GM18873 (cell line): ENCODE measurements around the gene SCFD1.
"Not testable (repeated sequence)": the region's sequence is repeated elsewhere in the genome, so short reads cannot be mapped to it uniquely, and the experiment has no call there.

Source experiments
- ATAC-seq: cut with Tn5 transposase; IDR thresholded peaks from one replicate; pipeline ENCODE4 v1.9.1; 2021; ENCODE audit warnings: mild to moderate bottlenecking, moderate library complexity, moderate number of reproducible peaks; ENCODE audit not compliant: unreplicated experiment, low FRiP score

The SCFD1 gene

GRCh38 chr14:30621940-30622830, at the start of gene SCFD1:
Gene SCFD1 (plus strand): TSS chr14:30622319. CDS start chr14:30622339, 20 bp downstream.
- peak; percentile 82 for ATAC-seq

GRCh38 chr14:30572771-30573170, 49.3 kb upstream of the SCFD1 start:
- no peak for ATAC-seq

GRCh38 chr14:30573226-30573814, 48.8 kb upstream of the SCFD1 start:
- ATAC-seq, result no peak

- ATAC-seq, result no peak
Measured at GRCh38 chr14:30573966-30574365, 48.2 kb upstream of the SCFD1 start.

- ATAC-seq, result not testable (repeated sequence)
Measured at GRCh38 chr14:30574777-30575176, 47.3 kb upstream of the SCFD1 start.

- not testable (repeated sequence) for ATAC-seq
Measured at GRCh38 chr14:30576333-30576732, 45.8 kb upstream of the SCFD1 start.

- no peak for ATAC-seq
Measured at GRCh38 chr14:30580616-30581282, 41.4 kb upstream of the SCFD1 start.

GRCh38 chr14:30581283-30581625, 40.9 kb upstream of the SCFD1 start:
- no peak for ATAC-seq

GRCh38 chr14:30582376-30582775, 39.7 kb upstream of the SCFD1 start:
- no peak for ATAC-seq

- no peak for ATAC-seq
Measured at GRCh38 chr14:30584058-30584630, 38.0 kb upstream of the SCFD1 start.

GRCh38 chr14:30585204-30585603, 36.9 kb upstream of the SCFD1 start:
- ATAC-seq, result no peak

- ATAC-seq, result no peak
Measured at GRCh38 chr14:30587141-30587540, 35.0 kb upstream of the SCFD1 start.

GRCh38 chr14:30588873-30589272, 33.2 kb upstream of the SCFD1 start:
- no peak for ATAC-seq

- no peak for ATAC-seq
Measured at GRCh38 chr14:30596935-30597334, 25.2 kb upstream of the SCFD1 start.

- no peak for ATAC-seq
Measured at GRCh38 chr14:30597504-30597903, 24.6 kb upstream of the SCFD1 start.

GRCh38 chr14:30600922-30601918, 20.9 kb upstream of the SCFD1 start:
- ATAC-seq, result no peak

- ATAC-seq, result no peak
Measured at GRCh38 chr14:30603402-30603801, 18.7 kb upstream of the SCFD1 start.

- not testable (repeated sequence) for ATAC-seq
Measured at GRCh38 chr14:30604696-30605095, 17.4 kb upstream of the SCFD1 start.

- ATAC-seq, result no peak
Measured at GRCh38 chr14:30607156-30607780, 14.9 kb upstream of the SCFD1 start.
